ENCODE results near the gene PYGM.

The PYGM gene

DNA sequence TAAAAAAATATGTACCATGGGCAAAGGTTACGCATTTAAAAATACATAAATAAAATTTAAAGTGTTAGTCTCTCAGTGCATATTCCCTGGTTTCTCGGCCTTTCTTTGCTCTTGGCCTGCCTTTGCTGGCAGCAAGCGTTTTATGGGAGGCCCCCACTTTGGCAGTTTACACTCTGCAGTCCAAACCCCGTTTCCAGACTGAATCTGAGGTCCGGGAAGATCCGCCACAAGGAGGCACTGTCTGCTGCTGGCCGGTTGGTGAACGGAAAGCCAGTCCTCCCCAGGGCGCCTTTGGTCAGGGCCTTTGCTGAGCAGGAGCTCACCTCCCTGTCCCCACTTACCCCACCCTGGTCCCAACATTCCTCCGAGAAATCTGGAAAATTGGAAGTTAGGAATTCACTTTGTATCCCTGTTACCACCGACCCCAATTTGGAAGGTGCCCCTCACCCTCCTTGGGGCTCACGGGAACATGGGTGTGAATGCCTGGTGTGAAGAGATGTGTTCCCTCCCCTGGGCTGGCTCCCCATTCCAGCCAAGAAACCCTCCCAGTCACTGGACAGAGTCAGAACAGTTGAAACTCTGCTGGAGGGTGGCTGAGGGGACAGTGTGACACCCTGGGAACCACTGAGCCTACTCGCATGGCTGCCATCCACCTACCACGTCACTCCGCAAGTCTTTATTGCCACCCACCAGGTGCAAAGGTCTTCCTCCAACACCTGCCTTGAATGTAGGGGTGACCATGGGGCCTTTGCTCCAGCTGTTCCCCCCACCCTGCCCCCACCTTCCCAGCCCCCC lies 27.9 kb upstream of the PYGM start:
- peak; percentile 60 for DNase-seq

DNA sequence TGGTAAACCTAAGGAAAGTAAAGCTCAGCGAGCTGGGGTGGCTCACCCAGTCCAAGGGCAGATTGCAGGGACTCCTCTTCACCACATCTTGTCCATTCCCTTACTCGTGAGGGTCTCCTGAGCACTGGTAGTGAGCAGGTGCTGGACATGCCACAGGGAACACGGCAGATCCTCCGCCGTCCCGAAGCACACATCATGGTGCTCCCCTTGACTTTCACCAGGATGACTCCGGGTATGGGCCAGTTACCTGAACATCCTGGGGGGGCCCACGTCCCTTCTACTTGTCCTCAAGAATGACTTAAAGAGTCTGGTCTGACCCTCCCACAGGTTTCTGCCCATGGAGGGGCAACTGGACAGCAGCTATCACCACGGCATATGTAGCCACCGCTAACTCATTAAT lies 26.5 kb upstream of the PYGM start:
- Histone ChIP-seq H3K9me3 (no peaks in the 10 kb centered on the region), H3K4me1 (no peaks in the 10 kb centered on the region), H3K27me3 (no peaks in the 10 kb centered on the region), H3K36me3 (no peaks in the 10 kb centered on the region), H3K4me3 (ENCODE audit: low read depth, low read length) (no peak overlapping the region)
- TF ChIP-seq, protein P1, sequence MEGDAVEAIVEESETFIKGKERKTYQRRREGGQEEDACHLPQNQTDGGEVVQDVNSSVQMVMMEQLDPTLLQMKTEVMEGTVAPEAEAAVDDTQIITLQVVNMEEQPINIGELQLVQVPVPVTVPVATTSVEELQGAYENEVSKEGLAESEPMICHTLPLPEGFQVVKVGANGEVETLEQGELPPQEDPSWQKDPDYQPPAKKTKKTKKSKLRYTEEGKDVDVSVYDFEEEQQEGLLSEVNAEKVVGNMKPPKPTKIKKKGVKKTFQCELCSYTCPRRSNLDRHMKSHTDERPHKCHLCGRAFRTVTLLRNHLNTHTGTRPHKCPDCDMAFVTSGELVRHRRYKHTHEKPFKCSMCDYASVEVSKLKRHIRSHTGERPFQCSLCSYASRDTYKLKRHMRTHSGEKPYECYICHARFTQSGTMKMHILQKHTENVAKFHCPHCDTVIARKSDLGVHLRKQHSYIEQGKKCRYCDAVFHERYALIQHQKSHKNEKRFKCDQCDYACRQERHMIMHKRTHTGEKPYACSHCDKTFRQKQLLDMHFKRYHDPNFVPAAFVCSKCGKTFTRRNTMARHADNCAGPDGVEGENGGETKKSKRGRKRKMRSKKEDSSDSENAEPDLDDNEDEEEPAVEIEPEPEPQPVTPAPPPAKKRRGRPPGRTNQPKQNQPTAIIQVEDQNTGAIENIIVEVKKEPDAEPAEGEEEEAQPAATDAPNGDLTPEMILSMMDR (IDR thresholded peaks at IDR 0.05; ENCODE audit: low read depth, low read length) = no peak
- no peak for DNase-seq

More for the DNA sequence above, 27.9 kb upstream of the PYGM start:
- H3K27me3 ChIP-seq = no peaks in the 10 kb centered on the region
- H3K36me3 ChIP-seq = no peaks in the 10 kb centered on the region
- TF ChIP-seq, protein P1 (IDR thresholded peaks at IDR 0.05; ENCODE audit: low read depth, low read length) = peak; percentile 79
- no peak overlapping the region for H3K4me3 ChIP-seq (ENCODE audit: low read depth, low read length)
- H3K9me3 ChIP-seq = no peaks in the 10 kb centered on the region
- no peaks in the 10 kb centered on the region for H3K4me1 ChIP-seq

DNA sequence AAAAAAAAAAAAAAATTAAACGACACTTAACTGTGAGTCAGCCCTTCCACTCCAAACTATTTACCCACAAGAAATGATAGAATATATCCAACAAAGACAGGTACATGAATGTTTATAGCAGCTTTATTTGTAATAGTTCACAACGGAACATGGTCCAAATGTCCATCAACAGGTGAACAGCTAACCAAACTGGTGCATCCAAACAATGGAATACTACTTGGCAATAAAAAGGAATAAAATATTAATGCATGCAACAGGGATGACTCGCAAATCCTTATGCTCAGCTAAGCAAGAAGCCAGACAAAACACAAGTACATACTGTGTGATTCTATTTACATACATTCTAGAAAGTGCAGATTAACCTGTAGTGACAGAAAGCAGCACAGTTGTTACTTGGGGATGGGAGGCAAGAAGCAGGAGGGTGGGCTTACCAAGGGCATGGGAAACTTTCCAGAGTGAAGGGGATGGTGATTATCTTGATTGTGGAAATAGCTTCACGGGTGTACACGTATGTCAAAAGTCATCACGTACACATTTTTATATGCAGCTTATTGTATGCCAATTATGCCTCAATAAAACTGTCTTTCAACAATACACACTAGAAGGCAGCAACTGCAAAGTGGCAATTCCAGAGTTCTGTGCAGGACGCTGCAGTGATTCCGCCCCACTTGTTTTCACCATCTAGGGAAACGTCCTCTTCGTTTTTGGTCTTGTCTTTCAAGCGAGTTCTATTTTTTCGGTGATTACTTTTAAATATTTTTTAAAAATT lies 25.2 kb upstream of the PYGM start:
- TF ChIP-seq, protein P1 (IDR thresholded peaks at IDR 0.05; ENCODE audit: low read depth, low read length) = no peak
- Histone ChIP-seq H3K9me3 (no peaks in the 10 kb centered on the region), H3K27me3 (no peaks in the 10 kb centered on the region), H3K4me3 (ENCODE audit: low read depth, low read length) (no peak overlapping the region), H3K4me1 (no peaks in the 10 kb centered on the region), H3K36me3 (no peaks in the 10 kb centered on the region)
- DNase-seq = no peak

DNA sequence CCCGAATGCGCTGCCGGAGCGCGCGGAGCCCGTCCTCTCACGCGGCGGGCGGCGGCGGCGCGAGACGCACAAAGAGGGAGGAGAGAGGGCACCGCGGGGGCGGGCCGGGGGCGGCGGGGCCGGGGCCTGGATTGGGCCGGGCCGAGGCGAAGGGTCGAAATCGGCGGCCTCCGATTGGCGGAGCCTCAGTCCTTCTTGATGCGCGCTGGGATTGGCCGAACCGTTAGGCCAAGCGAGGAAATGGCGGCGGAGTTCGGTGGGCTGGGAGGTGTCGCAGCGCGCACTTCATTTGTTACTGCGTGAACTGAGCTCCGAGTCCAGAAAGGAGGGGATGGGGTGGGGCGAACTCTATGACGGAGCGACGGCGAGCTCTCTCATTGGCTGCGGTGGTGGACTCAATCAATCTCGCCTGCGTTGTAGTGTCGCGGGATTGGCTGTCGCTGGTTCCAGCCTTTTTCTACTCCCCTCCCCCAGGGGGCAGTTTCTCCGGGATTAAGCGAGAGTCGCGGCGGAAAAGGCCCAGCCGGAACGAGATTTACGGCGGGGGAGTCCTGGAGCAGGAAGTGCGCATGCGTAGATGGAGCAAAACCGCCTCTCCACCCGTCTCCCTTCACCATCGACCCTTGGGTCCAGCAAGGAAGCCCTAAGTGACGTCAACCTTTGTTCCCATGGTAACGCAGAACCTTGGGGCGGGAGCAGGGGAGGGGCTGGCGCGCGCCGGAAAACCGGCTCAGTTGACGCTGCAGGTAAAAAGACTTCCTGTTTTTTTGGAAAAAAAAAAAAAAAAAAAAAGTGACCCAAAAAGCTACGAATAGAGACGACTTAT lies 18.9 kb upstream of the PYGM start, which contains the start of gene SF1:
SF1 (minus strand) TSS at position 70 of the 826 bp plus-strand sequence. CDS start 150 bp downstream, outside the sequence.
- no peaks in the 10 kb centered on the region; the same call in 1 of the 2 replicates for H3K4me1 ChIP-seq
- TF ChIP-seq, protein P1 (IDR thresholded peaks at IDR 0.05; ENCODE audit: low read depth, low read length) = no peak

DNA sequence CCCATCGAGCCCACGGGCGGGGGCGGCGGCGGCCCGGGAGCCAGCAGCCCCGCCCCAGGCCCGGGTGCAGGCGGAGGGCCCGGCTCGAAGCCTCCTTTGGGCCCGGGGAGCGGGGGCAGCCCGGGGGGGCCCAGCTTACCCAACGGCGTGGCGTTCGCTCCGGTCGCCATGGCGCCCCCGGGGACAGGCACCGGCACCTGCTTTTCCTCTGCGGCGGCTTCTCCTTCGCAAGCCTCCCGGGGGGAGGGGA lies 18.4 kb upstream of the PYGM start:
- H3K36me3 ChIP-seq = peaks cover 44% of the 10 kb centered on the region
- H3K4me1 ChIP-seq = no peaks in the 10 kb centered on the region; the same call in 1 of the 2 replicates
- TF ChIP-seq, protein P1 (IDR thresholded peaks at IDR 0.05; ENCODE audit: low read depth, low read length) = no peak
- no peaks in the 10 kb centered on the region for H3K27me3 ChIP-seq
- peak overlapping the region; percentile 60 for H3K4me3 ChIP-seq (ENCODE audit: low read depth, low read length)
- no peak for DNase-seq
- no peaks in the 10 kb centered on the region for H3K9me3 ChIP-seq

More for the DNA sequence above, 18.9 kb upstream of the PYGM start, which contains the start of gene SF1:
- H3K27me3 ChIP-seq = no peaks in the 10 kb centered on the region
- DNase-seq = peak; percentile 95
- H3K4me3 ChIP-seq (ENCODE audit: low read depth, low read length) = peak within 1 kb of the TSS; percentile 87
- H3K36me3 ChIP-seq = peaks cover 39% of the 10 kb centered on the region
- no peaks in the 10 kb centered on the region for H3K9me3 ChIP-seq
